H7 (cell line): ENCODE data around the gene PPP1R17. TPM values are rescaled to one million over a fixed set of nuclear protein-coding genes. Genes with fewer than 3 reads are reported as not detected.

Experiments used
- DNase-seq: peaks from one replicate; pipeline ENCODE4 v3.0.0; 2012
- H3K27me3 ChIP-seq: 2 replicates; pipeline ENCODE4 v1.6.0; 2011; ENCODE audit warnings: mild to moderate bottlenecking, low read length; ENCODE audit not compliant: control insufficient read depth, insufficient read depth
- H3K36me3 ChIP-seq: replicated peaks from 2 replicates; pipeline ENCODE4 v1.5.1; 2011; ENCODE audit warnings: low read length; ENCODE audit not compliant: control insufficient read depth, insufficient read depth
- H3K4me3 ChIP-seq: 2 replicates; pipeline ENCODE4 v1.5.1; 2011; ENCODE audit warnings: low read depth, mild to moderate bottlenecking, control low read depth, low read length, moderate library complexity; ENCODE audit not compliant: insufficient read depth
- total RNA-seq: library from RNA; depleted of rRNA; stranded (reverse); fragments of >200 nt; shearing (Covaris generic); gene quantifications from 2 replicates; pipeline ENCODE4 v1.2.3, GENCODE V29; 2014

PPP1R17 gene
- total RNA-seq, 1 experiment from 2014 or later = 2.3 TPM

- H3K27me3 ChIP-seq = no peaks in the 10 kb centered on the region
- no peaks in the 10 kb centered on the region for H3K36me3 ChIP-seq
- no peak overlapping the region for H3K4me3 ChIP-seq
- DNase-seq = no peak
These were observed 3.4 kb upstream of the PPP1R17 start for GRCh38 chr7:31683445-31684225.

DNA sequence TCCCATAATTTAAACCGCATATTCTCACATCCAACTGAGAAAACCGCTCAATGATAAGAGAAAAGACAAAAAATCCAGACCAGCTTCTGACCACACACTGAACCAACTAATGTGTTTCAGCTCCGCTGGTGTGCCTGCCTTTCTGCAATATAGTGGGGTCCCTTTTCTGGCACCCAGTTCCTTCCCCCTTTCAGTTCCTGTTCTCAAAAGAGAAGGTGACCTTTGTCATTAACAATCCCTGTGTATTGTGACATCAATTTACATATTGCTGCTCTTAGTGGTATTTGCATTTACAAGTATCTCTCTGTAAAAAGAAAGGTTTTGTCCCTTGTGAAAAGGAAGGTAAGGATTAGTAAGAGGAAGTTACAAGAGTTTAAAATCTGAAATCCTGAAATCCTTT lies 1.4 kb downstream of the PPP1R17 start:
- no peak for DNase-seq
- H3K36me3 ChIP-seq = no peaks in the 10 kb centered on the region
- H3K4me3 ChIP-seq = no peak overlapping the region
- H3K27me3 ChIP-seq = no peaks in the 10 kb centered on the region

DNA sequence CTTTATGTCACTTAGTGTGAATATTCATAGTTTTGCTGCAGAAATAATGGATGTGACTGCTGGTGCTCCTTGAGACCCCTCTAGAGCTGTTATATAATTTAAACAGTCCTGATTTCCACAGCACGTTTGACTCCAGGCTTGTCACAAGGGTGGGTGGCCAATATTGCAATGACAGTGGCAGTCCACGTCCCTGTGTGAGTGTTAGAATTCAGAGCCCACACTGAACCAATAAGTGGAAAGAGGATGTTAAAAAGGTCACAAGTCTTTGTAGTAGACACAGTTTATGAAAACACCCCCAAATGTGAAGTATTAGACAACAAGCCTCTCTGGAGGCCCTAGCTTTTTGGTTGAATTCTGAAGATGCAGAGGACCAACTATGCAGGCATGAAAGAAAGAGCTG lies 2.0 kb downstream of the PPP1R17 start:
- Histone ChIP-seq H3K36me3 (no peaks in the 10 kb centered on the region), H3K4me3 (no peak overlapping the region), H3K27me3 (no peaks in the 10 kb centered on the region)
- DNase-seq = no peak

DNA sequence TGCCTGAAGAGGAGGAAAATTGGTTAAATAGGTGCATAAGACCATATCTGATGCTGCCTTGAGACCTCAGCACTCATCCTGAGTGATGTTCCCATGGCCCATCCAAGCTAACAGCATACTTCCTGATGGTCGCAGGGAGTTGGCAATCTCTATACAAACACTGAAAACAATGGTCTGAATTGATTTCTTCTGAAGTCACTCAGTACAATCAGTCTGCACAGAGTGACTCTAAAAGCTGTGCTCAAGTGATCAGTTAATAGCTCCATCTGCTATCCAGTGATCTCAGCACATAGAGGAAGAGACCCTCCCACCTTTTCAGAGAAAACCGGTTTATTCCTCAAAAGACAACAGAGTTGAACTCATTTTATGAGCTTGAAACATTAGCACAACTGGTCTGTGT lies 3.9 kb downstream of the PPP1R17 start:
- no peaks in the 10 kb centered on the region for H3K27me3 ChIP-seq
- no peak for DNase-seq
- H3K4me3 ChIP-seq = no peak overlapping the region
- no peaks in the 10 kb centered on the region for H3K36me3 ChIP-seq

GRCh38 chr7:31692451-31692850 lies 5.4 kb downstream of the PPP1R17 start:
- H3K4me3 ChIP-seq = no peak overlapping the region
- no peaks in the 10 kb centered on the region for H3K36me3 ChIP-seq
- DNase-seq = no peak
- no peaks in the 10 kb centered on the region for H3K27me3 ChIP-seq

DNA sequence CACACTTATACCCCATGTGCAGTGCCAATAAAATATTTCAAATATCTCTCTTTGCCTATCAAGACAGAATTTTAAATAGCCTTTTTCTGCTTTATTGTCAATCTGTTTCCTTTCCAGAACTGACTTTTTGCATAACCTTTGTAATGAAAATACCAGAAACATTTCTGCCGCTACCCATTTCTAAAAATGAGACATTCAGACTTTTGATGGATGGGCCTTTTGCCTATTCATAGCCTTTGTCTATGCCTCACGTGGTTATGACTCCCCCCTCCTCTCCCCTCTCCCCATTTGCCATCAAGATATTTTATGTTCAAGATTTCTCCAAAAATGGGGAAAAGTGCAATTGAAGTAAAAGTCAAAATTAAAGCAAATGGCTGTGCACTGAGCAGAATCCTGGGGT lies 5.9 kb downstream of the PPP1R17 start:
- Histone ChIP-seq H3K27me3 (no peaks in the 10 kb centered on the region), H3K36me3 (no peaks in the 10 kb centered on the region), H3K4me3 (no peak overlapping the region)
- no peak for DNase-seq

DNA sequence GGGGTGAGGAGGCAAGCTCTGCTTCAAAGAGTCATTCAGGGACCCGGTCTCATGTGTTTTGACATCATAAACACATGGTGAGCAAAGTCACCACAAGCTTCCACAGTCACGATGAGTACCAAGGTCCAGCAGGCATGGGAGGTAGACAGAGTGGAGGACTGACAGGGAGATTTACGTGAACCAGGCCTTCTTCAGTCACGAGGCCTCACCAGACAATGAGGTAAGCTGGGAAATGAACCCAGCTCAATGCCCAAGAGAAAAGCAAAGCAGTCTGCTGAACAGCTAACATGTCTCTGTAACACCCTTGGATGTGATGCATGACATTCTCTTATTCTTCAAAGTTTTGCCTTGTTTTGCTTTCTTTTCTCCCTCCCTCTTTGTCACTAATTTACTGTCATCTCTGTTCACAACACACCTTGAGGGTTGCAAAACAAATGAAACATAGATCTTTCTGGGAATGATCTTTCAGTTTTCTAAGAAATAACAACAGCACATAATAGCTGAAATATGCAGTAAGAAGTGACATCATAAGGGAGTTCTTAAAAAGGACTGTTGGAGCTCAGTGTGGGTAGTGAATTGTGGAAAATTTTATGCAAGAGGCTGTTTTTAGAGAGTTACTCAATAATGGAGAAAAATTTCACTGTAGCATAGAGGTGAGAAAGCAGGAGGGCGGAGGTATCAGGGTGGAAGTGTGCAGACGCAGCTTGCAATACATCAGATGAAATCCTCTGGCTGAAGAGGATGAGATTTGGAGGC lies 9.0 kb downstream of the PPP1R17 start:
- Histone ChIP-seq H3K27me3 (no peaks in the 10 kb centered on the region), H3K36me3 (no peaks in the 10 kb centered on the region), H3K4me3 (no peak overlapping the region)
- DNase-seq = no peak

DNA sequence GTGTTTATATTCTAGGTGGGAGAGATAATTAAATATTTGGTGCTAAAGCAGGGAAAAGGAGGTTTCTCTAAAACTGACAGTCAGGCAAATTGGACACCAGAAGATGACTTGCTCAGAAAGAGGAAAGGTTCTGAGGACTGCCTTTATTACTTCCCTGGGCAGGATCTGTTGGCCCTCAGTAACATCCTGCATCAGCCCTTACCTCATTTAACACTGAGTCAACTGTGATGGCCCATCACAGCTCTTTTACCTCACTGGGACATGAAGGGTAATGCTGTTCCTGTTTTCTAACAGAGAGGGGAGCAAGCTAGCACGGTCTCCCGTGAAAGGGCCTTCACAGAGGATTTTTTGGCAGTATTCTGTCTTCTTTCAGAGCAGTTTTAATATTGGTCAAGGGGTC lies 12.0 kb downstream of the PPP1R17 start:
- H3K27me3 ChIP-seq = no peaks in the 10 kb centered on the region
- H3K4me3 ChIP-seq = no peak overlapping the region
- DNase-seq = no peak
- H3K36me3 ChIP-seq = no peaks in the 10 kb centered on the region

DNA sequence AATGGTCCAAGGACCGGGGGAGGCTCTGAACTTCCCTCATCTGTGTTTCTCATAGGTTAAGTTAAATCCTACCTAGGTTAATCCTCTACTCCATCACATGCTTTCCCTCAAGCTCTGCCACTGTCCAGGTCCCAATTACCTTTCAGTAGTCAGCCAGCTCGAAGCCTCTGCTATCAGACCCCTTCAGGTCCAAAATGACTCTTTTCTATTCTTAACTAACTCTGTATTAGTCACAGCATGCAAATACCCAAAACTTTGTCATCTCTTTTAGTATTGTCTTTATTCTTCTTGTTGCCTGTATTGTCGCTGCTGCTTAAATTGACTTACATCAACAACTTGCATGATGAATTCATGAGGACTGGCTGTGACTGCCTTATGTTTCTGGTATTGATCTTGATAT lies 15.3 kb downstream of the PPP1R17 start:
- H3K27me3 ChIP-seq = peaks cover 2% of the 10 kb centered on the region; the same call in 1 of the 2 replicates
- no peaks in the 10 kb centered on the region for H3K36me3 ChIP-seq
- H3K4me3 ChIP-seq = no peak overlapping the region
- DNase-seq = no peak

DNA sequence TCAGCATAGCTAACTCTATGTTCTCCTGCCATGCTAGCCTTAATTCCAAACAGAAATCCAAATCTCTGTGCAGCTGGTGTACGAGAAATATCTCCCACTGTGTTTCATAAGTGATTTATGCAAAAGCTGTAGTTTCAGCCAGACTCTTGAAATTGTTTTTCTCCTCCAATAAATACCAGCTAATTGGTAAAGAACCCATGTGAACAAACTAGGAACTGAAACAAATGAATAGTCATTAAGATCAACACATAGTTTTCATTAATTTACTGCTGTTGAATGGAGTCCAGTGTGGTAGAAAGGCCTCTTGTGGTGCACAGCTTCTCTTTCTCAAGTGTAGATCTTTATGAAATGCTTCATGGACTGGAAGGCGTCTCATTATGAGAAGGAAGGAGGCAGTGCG lies 18.4 kb downstream of the PPP1R17 start:
- no peak for DNase-seq
- Histone ChIP-seq H3K36me3 (no peaks in the 10 kb centered on the region), H3K4me3 (no peak overlapping the region), H3K27me3 (peaks cover 13% of the 10 kb centered on the region)

GRCh38 chr7:31707089-31707488 lies 20.1 kb downstream of the PPP1R17 start:
- no peak for DNase-seq
- Histone ChIP-seq H3K36me3 (no peaks in the 10 kb centered on the region), H3K27me3 (peaks cover 27% of the 10 kb centered on the region), H3K4me3 (no peak overlapping the region)

GRCh38 chr7:31710171-31710570 lies 23.2 kb downstream of the PPP1R17 start:
- peak; percentile 52 for DNase-seq
- H3K27me3 ChIP-seq = peaks cover 31% of the 10 kb centered on the region

DNA sequence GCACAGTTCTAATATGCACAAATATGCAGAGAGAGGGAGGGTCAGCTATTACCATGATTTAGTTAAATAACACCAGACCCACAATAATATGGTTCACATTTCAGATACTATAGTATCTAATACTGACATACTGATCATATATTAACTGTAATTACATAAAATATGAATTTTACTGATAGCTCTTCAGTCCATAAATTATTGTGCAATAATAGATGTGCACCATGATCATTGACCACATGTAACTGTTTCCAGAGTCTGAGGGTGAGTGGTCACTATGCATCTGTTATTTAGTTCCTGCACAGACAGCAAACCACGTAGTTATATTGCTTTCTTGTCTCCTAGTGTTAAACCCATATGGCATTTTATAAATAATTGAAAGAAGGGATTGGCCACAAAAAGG lies 29.3 kb downstream of the PPP1R17 start:
- no peak overlapping the region for H3K4me3 ChIP-seq

More at GRCh38 chr7:31710171-31710570, 23.2 kb downstream of the PPP1R17 start:
- Histone ChIP-seq H3K4me3 (no peak overlapping the region), H3K36me3 (no peaks in the 10 kb centered on the region)

GRCh38 chr7:31720366-31720765 lies 33.4 kb downstream of the PPP1R17 start:
- H3K36me3 ChIP-seq = no peaks in the 10 kb centered on the region
- DNase-seq = no peak
- no peak overlapping the region for H3K4me3 ChIP-seq
- no peaks in the 10 kb centered on the region for H3K27me3 ChIP-seq

More for the DNA sequence above, 29.3 kb downstream of the PPP1R17 start:
- H3K27me3 ChIP-seq = peaks cover 9% of the 10 kb centered on the region
- no peaks in the 10 kb centered on the region for H3K36me3 ChIP-seq
- no peak for DNase-seq

DNA sequence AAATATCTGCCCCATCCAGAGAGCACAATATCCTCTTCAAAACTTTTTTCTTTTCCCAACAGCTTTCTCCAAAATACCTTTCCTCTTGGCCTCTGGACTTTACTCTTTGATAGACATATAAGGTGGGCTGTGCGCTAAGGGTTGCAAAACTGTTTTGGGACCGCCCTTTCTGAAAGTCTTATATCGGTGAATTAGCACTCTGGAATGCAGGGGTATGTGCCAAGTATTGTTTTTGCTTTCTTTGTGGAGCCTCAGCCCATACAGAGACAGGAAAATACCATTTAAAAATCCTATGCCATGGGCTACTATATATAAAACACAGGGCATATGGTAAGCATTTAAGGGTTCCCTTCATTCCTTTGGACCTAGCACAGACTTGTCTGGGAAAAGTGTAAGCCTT lies 37.7 kb downstream of the PPP1R17 start:
- Histone ChIP-seq H3K36me3 (no peaks in the 10 kb centered on the region), H3K4me3 (no peak overlapping the region), H3K27me3 (no peaks in the 10 kb centered on the region; the same call in 1 of the 2 replicates)
- DNase-seq = no peak
